Mononuclear cell (primary cell): ENCODE results near the gene CNTN3. TPM values are rescaled to one million over a fixed set of nuclear protein-coding genes. Genes with fewer than 3 reads are reported as not detected.

ENCODE experiments used
- H3K27me3 ChIP-seq: 2 replicates; pipeline ENCODE4 v1.6.0; 2011; ENCODE audit warnings: low read length, control low read depth; ENCODE audit not compliant: insufficient read depth
- H3K4me1 ChIP-seq: 2 replicates; pipeline ENCODE4 v1.5.1; 2011; ENCODE audit warnings: mild to moderate bottlenecking, low read length, control low read depth; ENCODE audit not compliant: insufficient read depth
- H3K4me3 ChIP-seq: 2 replicates; pipeline ENCODE4 v1.5.1; 2011; ENCODE audit warnings: mild to moderate bottlenecking, low read length, moderate library complexity
- H3K9me3 ChIP-seq: 2 replicates; pipeline ENCODE4 v1.5.1; 2011; ENCODE audit warnings: low read depth, mild to moderate bottlenecking, control low read depth, low read length
- total RNA-seq: library from RNA; depleted of rRNA; stranded (reverse); fragments of >200 nt; gene quantifications from one replicate; pipeline ENCODE4 v1.2.3, GENCODE V29; 2012

The CNTN3 gene
- total RNA-seq, 1 donor = not detected

- Histone ChIP-seq H3K9me3 (no peaks in the 10 kb centered on the region), H3K4me1 (no peaks in the 10 kb centered on the region), H3K27me3 (no peaks in the 10 kb centered on the region), H3K4me3 (no peak overlapping the region)
Observed at GRCh38 chr3:74592359-74592758, 22.1 kb downstream of the CNTN3 start.

GRCh38 chr3:74591946-74592345 lies 22.5 kb downstream of the CNTN3 start:
- Histone ChIP-seq H3K4me1 (no peaks in the 10 kb centered on the region), H3K9me3 (no peaks in the 10 kb centered on the region), H3K4me3 (no peak overlapping the region)

GRCh38 chr3:74591342-74591741 lies 23.1 kb downstream of the CNTN3 start:
- H3K27me3 ChIP-seq = no peaks in the 10 kb centered on the region
- no peaks in the 10 kb centered on the region for H3K9me3 ChIP-seq
- H3K4me1 ChIP-seq = no peaks in the 10 kb centered on the region
- no peak overlapping the region for H3K4me3 ChIP-seq

More at GRCh38 chr3:74591946-74592345, 22.5 kb downstream of the CNTN3 start:
- no peaks in the 10 kb centered on the region for H3K27me3 ChIP-seq

- Histone ChIP-seq H3K27me3 (no peaks in the 10 kb centered on the region), H3K9me3 (no peaks in the 10 kb centered on the region), H3K4me3 (no peak overlapping the region), H3K4me1 (no peaks in the 10 kb centered on the region)
Observed at GRCh38 chr3:74590620-74591262, 23.7 kb downstream of the CNTN3 start.

- Histone ChIP-seq H3K4me1 (no peaks in the 10 kb centered on the region), H3K4me3 (no peak overlapping the region), H3K27me3 (no peaks in the 10 kb centered on the region), H3K9me3 (no peaks in the 10 kb centered on the region)
Observed at GRCh38 chr3:74584782-74585181, 29.7 kb downstream of the CNTN3 start.

- Histone ChIP-seq H3K4me3 (no peak overlapping the region), H3K4me1 (no peaks in the 10 kb centered on the region), H3K27me3 (no peaks in the 10 kb centered on the region), H3K9me3 (no peaks in the 10 kb centered on the region)
Observed at GRCh38 chr3:74582982-74583381, 31.5 kb downstream of the CNTN3 start.

GRCh38 chr3:74575857-74576256 lies 38.6 kb downstream of the CNTN3 start:
- H3K27me3 ChIP-seq = no peaks in the 10 kb centered on the region
- no peaks in the 10 kb centered on the region for H3K9me3 ChIP-seq
- H3K4me1 ChIP-seq = no peaks in the 10 kb centered on the region
- no peak overlapping the region for H3K4me3 ChIP-seq

- Histone ChIP-seq H3K27me3 (no peaks in the 10 kb centered on the region), H3K9me3 (no peaks in the 10 kb centered on the region), H3K4me3 (no peak overlapping the region), H3K4me1 (no peaks in the 10 kb centered on the region)
Observed at GRCh38 chr3:74571118-74571517, 43.3 kb downstream of the CNTN3 start.
